Measurements from ENCODE around the gene ZBTB7C. TPM values are rescaled to one million over a fixed set of nuclear protein-coding genes. Genes with fewer than 3 reads are reported as not detected.

The ZBTB7C gene
- total RNA-seq, 1 donor from 2014 or later, result not detected

DNA sequence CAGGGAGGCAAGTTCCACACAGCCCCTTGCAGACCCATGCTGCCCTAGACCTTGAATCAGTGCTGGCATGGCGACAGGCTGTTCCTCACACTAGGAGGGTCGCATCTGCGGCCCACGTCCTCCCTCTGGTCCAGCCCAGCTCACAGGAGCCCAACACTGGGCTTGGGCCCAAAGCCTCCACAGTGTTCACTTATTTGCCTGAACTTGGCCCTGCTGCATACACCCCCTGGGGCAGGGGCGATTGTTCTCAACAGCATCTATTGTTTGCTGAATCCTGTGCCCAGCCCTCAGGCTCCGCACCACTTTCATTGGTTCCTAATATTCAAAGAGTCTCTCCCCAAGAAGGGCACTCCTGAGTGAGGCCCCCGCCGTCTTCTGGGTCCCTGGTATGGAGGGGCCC lies 90.7 kb downstream of the ZBTB7C start:
- no peaks in the 10 kb centered on the region for H3K4me1 Mint-ChIP-seq
- no peak overlapping the region for H3K4me3 Mint-ChIP-seq
- H3K27ac Mint-ChIP-seq, result no peak overlapping the region
- no peak for DNase-seq
- ChIA-PET POLR2A (no interaction called here), CTCF (no interaction called here)
- TF ChIP-seq, protein P1, sequence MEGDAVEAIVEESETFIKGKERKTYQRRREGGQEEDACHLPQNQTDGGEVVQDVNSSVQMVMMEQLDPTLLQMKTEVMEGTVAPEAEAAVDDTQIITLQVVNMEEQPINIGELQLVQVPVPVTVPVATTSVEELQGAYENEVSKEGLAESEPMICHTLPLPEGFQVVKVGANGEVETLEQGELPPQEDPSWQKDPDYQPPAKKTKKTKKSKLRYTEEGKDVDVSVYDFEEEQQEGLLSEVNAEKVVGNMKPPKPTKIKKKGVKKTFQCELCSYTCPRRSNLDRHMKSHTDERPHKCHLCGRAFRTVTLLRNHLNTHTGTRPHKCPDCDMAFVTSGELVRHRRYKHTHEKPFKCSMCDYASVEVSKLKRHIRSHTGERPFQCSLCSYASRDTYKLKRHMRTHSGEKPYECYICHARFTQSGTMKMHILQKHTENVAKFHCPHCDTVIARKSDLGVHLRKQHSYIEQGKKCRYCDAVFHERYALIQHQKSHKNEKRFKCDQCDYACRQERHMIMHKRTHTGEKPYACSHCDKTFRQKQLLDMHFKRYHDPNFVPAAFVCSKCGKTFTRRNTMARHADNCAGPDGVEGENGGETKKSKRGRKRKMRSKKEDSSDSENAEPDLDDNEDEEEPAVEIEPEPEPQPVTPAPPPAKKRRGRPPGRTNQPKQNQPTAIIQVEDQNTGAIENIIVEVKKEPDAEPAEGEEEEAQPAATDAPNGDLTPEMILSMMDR (IDR thresholded peaks at IDR 0.05), result no peak
- peaks cover 3% of the 10 kb centered on the region for H3K27me3 Mint-ChIP-seq
- no peaks in the 10 kb centered on the region for H3K9me3 Mint-ChIP-seq
- intact Hi-C loops (cut with micrococcal nuclease), result no loop called here
- ATAC-seq (ENCODE audit: low read depth), result no peak
- H3K36me3 Mint-ChIP-seq (ENCODE audit: low read depth), result no peaks in the 10 kb centered on the region

DNA sequence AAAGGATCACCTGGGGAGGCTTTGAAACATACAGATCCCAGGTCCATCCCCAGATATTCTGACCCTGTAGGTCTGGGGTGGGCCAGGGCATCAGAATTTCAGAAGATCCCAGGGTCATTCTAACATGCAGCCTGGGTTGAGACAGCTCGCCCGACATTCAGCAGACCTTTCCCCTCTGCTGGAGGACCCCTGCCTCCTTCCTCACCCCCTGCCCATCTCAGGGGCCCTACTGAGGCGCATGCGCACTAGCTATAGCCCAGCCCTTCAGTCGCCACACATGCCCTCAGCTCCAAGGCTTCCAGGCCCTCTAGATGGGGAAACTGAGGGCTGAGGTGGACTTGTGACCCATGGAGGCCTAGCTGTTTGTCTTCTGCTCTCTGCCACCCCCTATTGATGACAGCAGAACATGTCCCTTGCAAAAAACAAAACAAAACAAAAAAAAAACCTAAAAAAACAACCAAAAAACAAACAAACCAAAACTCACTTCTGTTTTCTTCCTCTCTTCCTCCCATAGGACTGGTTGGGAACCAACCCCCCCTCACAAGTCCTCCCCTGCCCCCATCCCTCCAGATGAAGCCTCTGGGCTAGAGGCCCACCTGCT lies 91.3 kb downstream of the ZBTB7C start:
- intact Hi-C loops (cut with micrococcal nuclease), result no loop called here
- Mint-ChIP-seq H3K9me3 (no peaks in the 10 kb centered on the region), H3K4me3 (no peak overlapping the region), H3K27ac (no peak overlapping the region), H3K27me3 (peaks cover 3% of the 10 kb centered on the region), H3K36me3 (ENCODE audit: low read depth) (no peaks in the 10 kb centered on the region), H3K4me1 (no peaks in the 10 kb centered on the region)
- ChIA-PET POLR2A (no interaction called here), CTCF (no interaction called here)
- DNase-seq, result no peak
- TF ChIP-seq, protein P1 (IDR thresholded peaks at IDR 0.05), result no peak
- ATAC-seq (ENCODE audit: low read depth), result no peak

DNA sequence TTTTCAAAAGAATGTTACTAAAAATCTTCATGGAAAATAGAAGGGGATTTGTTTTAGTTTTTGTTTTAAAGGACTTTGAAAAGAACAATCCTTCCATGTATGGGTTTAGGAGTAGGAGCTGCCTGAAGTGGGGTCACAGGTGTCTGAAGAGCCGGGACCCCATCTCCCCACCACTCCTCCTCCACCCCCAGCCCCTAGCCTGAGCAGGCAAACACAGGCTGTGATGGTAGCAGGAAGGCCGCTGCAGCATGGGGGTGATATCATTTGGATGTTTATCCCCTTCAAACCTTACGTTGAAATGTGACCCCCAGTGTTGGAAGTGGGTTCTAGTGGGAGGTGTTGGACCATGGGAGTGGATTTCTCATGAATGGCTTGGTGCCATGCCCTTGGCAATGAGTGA lies 93.0 kb downstream of the ZBTB7C start:
- CTCF ChIA-PET, result no interaction called here
- no peaks in the 10 kb centered on the region for H3K4me1 Mint-ChIP-seq
- DNase-seq (no peak), ATAC-seq (ENCODE audit: low read depth) (no peak)
- intact Hi-C loops (cut with micrococcal nuclease), result no loop called here
- H3K27ac Mint-ChIP-seq, result no peak overlapping the region
- POLR2A ChIA-PET, result no interaction called here
- H3K27me3 Mint-ChIP-seq, result peaks cover 2% of the 10 kb centered on the region
- H3K9me3 Mint-ChIP-seq, result no peaks in the 10 kb centered on the region
- TF ChIP-seq, protein P1 (IDR thresholded peaks at IDR 0.05), result no peak
- no peaks in the 10 kb centered on the region for H3K36me3 Mint-ChIP-seq (ENCODE audit: low read depth)
- H3K4me3 Mint-ChIP-seq, result no peak overlapping the region

DNA sequence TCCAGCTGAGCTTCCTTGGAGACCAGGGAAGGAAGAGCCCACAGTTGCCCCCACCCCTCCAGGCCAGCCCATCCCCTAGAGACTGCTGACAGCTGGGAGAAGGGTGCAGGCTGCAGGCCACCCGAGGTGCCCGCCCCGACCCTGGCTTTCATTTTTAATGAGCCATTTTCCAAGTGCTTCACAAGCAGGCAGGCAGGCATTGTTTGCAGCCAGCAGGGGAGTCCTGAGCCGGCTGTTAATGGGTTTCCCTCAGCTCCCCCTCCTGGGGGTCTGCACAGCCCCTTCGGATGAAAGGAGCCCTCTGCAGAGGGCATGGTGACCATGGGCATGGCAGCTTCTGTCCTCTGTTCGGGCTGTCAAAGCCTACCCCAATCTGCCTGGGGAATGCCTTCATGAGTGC lies 94.5 kb downstream of the ZBTB7C start:
- ATAC-seq (ENCODE audit: low read depth) (no peak), DNase-seq (no peak)
- H3K27ac Mint-ChIP-seq, result no peak overlapping the region
- TF ChIP-seq, protein P1 (IDR thresholded peaks at IDR 0.05), result no peak
- H3K4me1 Mint-ChIP-seq, result no peaks in the 10 kb centered on the region
- H3K36me3 Mint-ChIP-seq (ENCODE audit: low read depth), result no peaks in the 10 kb centered on the region
- no peaks in the 10 kb centered on the region for H3K9me3 Mint-ChIP-seq
- intact Hi-C loops (cut with micrococcal nuclease), result no loop called here
- CTCF ChIA-PET, result no interaction called here
- no peak overlapping the region for H3K4me3 Mint-ChIP-seq
- POLR2A ChIA-PET, result no interaction called here
- peaks cover 2% of the 10 kb centered on the region for H3K27me3 Mint-ChIP-seq

DNA sequence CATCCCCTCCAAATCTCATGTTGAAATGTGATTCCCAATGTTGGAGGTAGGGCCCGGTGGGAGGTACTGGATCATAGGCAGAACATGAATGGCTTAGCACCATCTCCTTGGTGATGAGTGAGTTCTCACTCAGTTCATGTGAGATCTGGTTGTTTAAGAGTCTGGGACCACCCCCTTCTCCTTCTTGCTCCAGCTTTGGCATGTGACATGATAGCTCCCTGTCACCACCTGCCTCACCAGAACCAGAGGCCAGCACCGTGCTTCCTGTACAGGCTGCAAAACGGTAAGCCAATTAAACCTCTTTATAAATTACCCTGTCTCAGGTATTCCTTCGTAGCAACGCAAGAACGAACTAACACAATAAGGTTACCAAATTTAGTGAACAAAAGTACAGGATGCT lies 95.4 kb downstream of the ZBTB7C start:
- ChIA-PET POLR2A (no interaction called here), CTCF (interaction anchor here (0.6 kb wide), 1 partner anchor 164 kb away, joined by 3 read pairs; no protein-coding TSS in a partner anchor)
- no peak for ATAC-seq (ENCODE audit: low read depth)
- intact Hi-C loops (cut with micrococcal nuclease), result no loop called here
- TF ChIP-seq, protein P1 (IDR thresholded peaks at IDR 0.05), result no peak
- Mint-ChIP-seq H3K4me3 (no peak overlapping the region), H3K27me3 (peaks cover 2% of the 10 kb centered on the region), H3K27ac (no peak overlapping the region), H3K36me3 (ENCODE audit: low read depth) (no peaks in the 10 kb centered on the region), H3K4me1 (no peaks in the 10 kb centered on the region), H3K9me3 (no peaks in the 10 kb centered on the region)
- no peak for DNase-seq

Data from activated B cell treated with CpG ODN at 0.5 μM for 24 hours (primary cell).